ENCODE measurements around the gene COG8. TPM values are rescaled to one million over a fixed set of nuclear protein-coding genes. Genes with fewer than 3 reads are reported as not detected.

Gene COG8
- 10 to 100 TPM; 21.7 to 22.8 TPM for total RNA-seq
- total RNA-seq: 16.8 to 30.8 reads per million in 2 donors

GRCh38 chr16:69339289-69340094 lies at the start of gene COG8, which contains the start of gene NIP7:
Gene COG8 (minus strand): TSS chr16:69339564. CDS start chr16:69339552, 12 bp downstream.
Gene NIP7 (plus strand): TSS chr16:69339772. CDS start chr16:69339830, 58 bp downstream.
- DNase-seq (peak; percentile 78 to 87 (median 85)), ATAC-seq (peak; percentile 88)
- peak within 1 kb of the TSS; percentile 99 for H3K27ac Mint-ChIP-seq
- H3K36me3 Mint-ChIP-seq (ENCODE audit: low read depth): peaks cover 8% of the 10 kb centered on the region
- no peaks in the 10 kb centered on the region for H3K9me3 ChIP-seq (ENCODE audit: control insufficient read depth, low read length, poor library complexity, severe bottlenecking)
- peaks cover 40% of the 10 kb centered on the region for H3K4me1 Mint-ChIP-seq
- peak within 1 kb of the TSS; percentile 100 for H3K4me3 Mint-ChIP-seq
- H3K27me3 Mint-ChIP-seq: no peaks in the 10 kb centered on the region

DNA sequence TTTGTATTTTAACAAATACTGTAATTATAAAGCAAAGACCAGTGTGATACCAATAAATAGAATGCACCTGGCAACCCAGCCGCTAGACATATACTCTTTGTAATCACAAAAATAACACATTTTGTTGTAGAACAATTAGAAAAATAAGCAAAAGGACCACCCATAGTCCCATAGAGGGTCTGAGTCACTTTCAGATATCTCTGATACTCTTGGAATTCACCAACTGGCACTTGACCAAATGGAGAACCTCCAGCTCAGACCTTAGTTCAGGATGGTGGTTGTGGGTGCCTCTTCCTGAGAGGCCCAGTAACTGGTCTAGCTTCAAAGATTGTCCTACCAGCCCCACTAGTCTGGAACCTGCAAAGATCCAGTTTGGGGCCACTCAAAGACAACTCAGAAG lies 47.2 kb upstream of the COG8 start:
- DNase-seq (no peak), ATAC-seq (no peak)
- no peaks in the 10 kb centered on the region for H3K27me3 Mint-ChIP-seq
- peak overlapping the region; percentile 95 for H3K27ac Mint-ChIP-seq
- H3K9me3 ChIP-seq (ENCODE audit: control insufficient read depth, low read length, poor library complexity, severe bottlenecking): no peaks in the 10 kb centered on the region
- H3K36me3 Mint-ChIP-seq (ENCODE audit: low read depth): no peaks in the 10 kb centered on the region
- no peak overlapping the region for H3K4me3 Mint-ChIP-seq
- H3K4me1 Mint-ChIP-seq: peaks cover 14% of the 10 kb centered on the region

GRCh38 chr16:69384974-69385373 lies 45.6 kb upstream of the COG8 start:
- DNase-seq (no peak), ATAC-seq (no peak)
- peak overlapping the region; percentile 92 for H3K4me3 Mint-ChIP-seq
- peaks cover 14% of the 10 kb centered on the region for H3K4me1 Mint-ChIP-seq
- peak overlapping the region; percentile 95 for H3K27ac Mint-ChIP-seq
- no peaks in the 10 kb centered on the region for H3K36me3 Mint-ChIP-seq (ENCODE audit: low read depth)
- H3K27me3 Mint-ChIP-seq: no peaks in the 10 kb centered on the region
- no peaks in the 10 kb centered on the region for H3K9me3 ChIP-seq (ENCODE audit: control insufficient read depth, low read length, poor library complexity, severe bottlenecking)

GRCh38 chr16:69382421-69382820 lies 43.1 kb upstream of the COG8 start:
- DNase-seq: no peak
- H3K9me3 ChIP-seq (ENCODE audit: control insufficient read depth, low read length, poor library complexity, severe bottlenecking): no peaks in the 10 kb centered on the region
- Mint-ChIP-seq H3K27me3 (no peaks in the 10 kb centered on the region), H3K4me3 (no peak overlapping the region), H3K4me1 (peaks cover 24% of the 10 kb centered on the region), H3K27ac (peak overlapping the region; percentile 95), H3K36me3 (ENCODE audit: low read depth) (peaks cover 5% of the 10 kb centered on the region)
- ATAC-seq: no peak

DNA sequence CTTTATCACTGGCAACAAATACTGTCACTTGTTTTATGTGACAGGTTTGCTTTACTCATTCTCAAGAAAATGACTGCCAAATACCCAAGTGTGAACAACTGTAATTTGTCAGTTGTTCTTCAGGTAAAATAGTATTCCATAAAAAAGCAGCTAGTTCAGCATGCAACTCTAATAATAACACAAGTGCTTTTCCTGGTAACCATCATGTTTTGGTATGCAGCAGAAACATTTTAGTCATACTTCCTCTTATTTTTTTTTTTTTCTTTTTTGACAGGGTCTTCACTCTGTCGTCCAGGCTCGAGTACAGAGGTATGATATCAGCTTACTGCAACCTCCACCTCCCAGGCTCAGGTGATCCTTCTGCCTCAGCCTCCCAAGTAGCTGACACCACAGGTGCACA lies 41.9 kb upstream of the COG8 start:
- Mint-ChIP-seq H3K27ac (no peak overlapping the region), H3K4me1 (peaks cover 24% of the 10 kb centered on the region), H3K36me3 (ENCODE audit: low read depth) (peaks cover 5% of the 10 kb centered on the region), H3K4me3 (peak overlapping the region; percentile 43), H3K27me3 (no peaks in the 10 kb centered on the region)
- no peaks in the 10 kb centered on the region for H3K9me3 ChIP-seq (ENCODE audit: control insufficient read depth, low read length, poor library complexity, severe bottlenecking)
- DNase-seq (no peak), ATAC-seq (no peak)

- peaks cover 5% of the 10 kb centered on the region for H3K36me3 Mint-ChIP-seq (ENCODE audit: low read depth)
- H3K9me3 ChIP-seq (ENCODE audit: control insufficient read depth, low read length, poor library complexity, severe bottlenecking): no peaks in the 10 kb centered on the region
- H3K4me1 Mint-ChIP-seq: peaks cover 10% of the 10 kb centered on the region
- no peak for DNase-seq
- peak overlapping the region; percentile 54 for H3K27ac Mint-ChIP-seq
- ATAC-seq: no peak
- H3K4me3 Mint-ChIP-seq: no peak overlapping the region
- no peaks in the 10 kb centered on the region for H3K27me3 Mint-ChIP-seq
Measured at GRCh38 chr16:69378760-69379159, 39.4 kb upstream of the COG8 start.

GRCh38 chr16:69378036-69378435 lies 38.7 kb upstream of the COG8 start:
- no peaks in the 10 kb centered on the region for H3K9me3 ChIP-seq (ENCODE audit: control insufficient read depth, low read length, poor library complexity, severe bottlenecking)
- peaks cover 10% of the 10 kb centered on the region for H3K4me1 Mint-ChIP-seq
- no peak for DNase-seq
- H3K27me3 Mint-ChIP-seq: no peaks in the 10 kb centered on the region
- no peak for ATAC-seq
- peaks cover 5% of the 10 kb centered on the region for H3K36me3 Mint-ChIP-seq (ENCODE audit: low read depth)
- peak overlapping the region; percentile 54 for H3K27ac Mint-ChIP-seq
- no peak overlapping the region for H3K4me3 Mint-ChIP-seq

DNA sequence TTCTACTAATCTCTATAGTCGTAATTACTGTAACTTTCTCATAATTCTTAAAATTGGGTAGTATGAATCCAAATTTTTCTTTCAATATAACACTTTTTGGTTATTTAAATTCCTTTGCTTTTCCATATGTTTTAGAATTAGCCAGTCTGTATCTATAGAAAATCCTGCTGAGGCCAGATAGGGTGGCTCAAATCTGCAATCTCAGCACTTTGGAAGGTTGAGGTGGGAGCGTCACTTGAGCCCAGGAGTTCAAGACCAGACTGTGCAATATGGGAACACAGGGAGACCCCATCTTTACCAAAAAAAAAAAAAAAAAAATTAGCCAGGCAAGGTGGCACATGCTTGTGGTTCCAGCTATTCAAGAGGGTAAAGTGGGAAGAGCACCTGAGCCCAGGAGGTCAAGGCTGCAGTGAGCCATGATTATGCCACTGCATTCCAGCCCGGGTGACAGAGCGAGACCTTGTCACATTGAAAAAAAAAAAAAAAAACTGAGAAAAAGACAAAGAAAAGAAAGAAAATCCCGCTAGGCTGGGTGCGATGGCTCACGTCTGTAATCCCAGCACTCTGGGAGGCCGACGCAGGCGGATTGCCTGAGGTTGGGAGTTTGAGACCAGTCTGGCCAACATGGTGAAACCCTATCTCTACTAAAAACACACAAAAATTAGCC lies 37.2 kb upstream of the COG8 start:
- Mint-ChIP-seq H3K27me3 (no peaks in the 10 kb centered on the region), H3K4me3 (no peak overlapping the region), H3K27ac (peak overlapping the region; percentile 81), H3K36me3 (ENCODE audit: low read depth) (peaks cover 5% of the 10 kb centered on the region), H3K4me1 (peaks cover 11% of the 10 kb centered on the region)
- H3K9me3 ChIP-seq (ENCODE audit: control insufficient read depth, low read length, poor library complexity, severe bottlenecking): no peaks in the 10 kb centered on the region
- DNase-seq (no peak), ATAC-seq (no peak)

DNA sequence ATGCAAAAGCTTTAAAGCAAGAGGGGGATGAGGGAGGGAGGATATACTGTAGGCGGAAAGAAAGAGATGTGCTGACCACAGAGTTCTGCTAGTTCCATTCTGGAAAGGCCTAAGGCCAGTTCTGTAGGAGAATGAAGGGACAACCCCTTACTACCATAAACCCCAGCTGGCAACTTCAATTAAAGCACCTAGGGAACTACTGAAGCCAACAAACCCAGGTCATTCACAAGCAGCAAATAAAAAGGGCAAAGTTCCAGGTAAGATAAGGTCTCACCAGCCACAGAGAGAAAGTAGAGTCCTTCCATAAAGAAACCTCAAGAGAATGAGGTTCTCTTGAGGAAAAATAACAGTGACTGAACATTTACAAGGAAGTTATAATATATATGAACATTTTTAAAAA lies 33.7 kb upstream of the COG8 start:
- H3K36me3 Mint-ChIP-seq (ENCODE audit: low read depth): peaks cover 11% of the 10 kb centered on the region
- H3K27me3 Mint-ChIP-seq: no peaks in the 10 kb centered on the region
- no peaks in the 10 kb centered on the region for H3K9me3 ChIP-seq (ENCODE audit: control insufficient read depth, low read length, poor library complexity, severe bottlenecking)
- DNase-seq (no peak), ATAC-seq (no peak)
- no peak overlapping the region for H3K4me3 Mint-ChIP-seq
- H3K27ac Mint-ChIP-seq: no peak overlapping the region
- H3K4me1 Mint-ChIP-seq: peaks cover 15% of the 10 kb centered on the region

DNA sequence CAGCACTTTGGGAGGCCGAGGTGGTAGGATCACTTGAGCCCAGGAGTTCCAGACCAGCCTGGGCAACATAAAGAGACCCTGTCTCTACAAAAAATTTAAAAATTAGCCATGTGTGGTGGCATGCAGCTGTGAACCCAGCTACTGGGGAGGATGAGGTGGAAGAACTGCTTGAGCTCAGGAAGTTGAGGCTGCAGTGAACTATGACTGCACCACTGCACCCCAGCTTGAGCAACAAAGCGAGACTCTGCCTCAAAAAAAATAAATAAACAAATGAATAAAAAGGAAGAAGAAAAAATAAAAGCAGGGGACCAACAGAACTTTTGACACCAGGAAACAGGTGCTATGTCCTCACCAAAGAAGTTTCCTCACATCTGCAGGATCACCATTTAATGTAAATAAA lies 32.2 kb upstream of the COG8 start:
- ATAC-seq (no peak), DNase-seq (no peak)
- Mint-ChIP-seq H3K4me3 (no peak overlapping the region), H3K27me3 (no peaks in the 10 kb centered on the region), H3K36me3 (ENCODE audit: low read depth) (peaks cover 10% of the 10 kb centered on the region), H3K4me1 (peaks cover 12% of the 10 kb centered on the region), H3K27ac (peak overlapping the region; percentile 86)
- no peaks in the 10 kb centered on the region for H3K9me3 ChIP-seq (ENCODE audit: control insufficient read depth, low read length, poor library complexity, severe bottlenecking)

- no peak for DNase-seq
- Mint-ChIP-seq H3K27me3 (no peaks in the 10 kb centered on the region), H3K36me3 (ENCODE audit: low read depth) (peaks cover 10% of the 10 kb centered on the region), H3K27ac (no peak overlapping the region), H3K4me1 (peaks cover 20% of the 10 kb centered on the region), H3K4me3 (no peak overlapping the region)
- no peaks in the 10 kb centered on the region for H3K9me3 ChIP-seq (ENCODE audit: control insufficient read depth, low read length, poor library complexity, severe bottlenecking)
- no peak for ATAC-seq
Measured at GRCh38 chr16:69368866-69369265, 29.5 kb upstream of the COG8 start.

- H3K9me3 ChIP-seq (ENCODE audit: control insufficient read depth, low read length, poor library complexity, severe bottlenecking): no peaks in the 10 kb centered on the region
- DNase-seq (no peak), ATAC-seq (no peak)
- H3K4me1 Mint-ChIP-seq: peaks cover 23% of the 10 kb centered on the region
- H3K4me3 Mint-ChIP-seq: no peak overlapping the region
- no peaks in the 10 kb centered on the region for H3K27me3 Mint-ChIP-seq
- H3K36me3 Mint-ChIP-seq (ENCODE audit: low read depth): peaks cover 10% of the 10 kb centered on the region
- peak overlapping the region; percentile 43 for H3K27ac Mint-ChIP-seq
Measured at GRCh38 chr16:69367980-69368379, 28.6 kb upstream of the COG8 start.

GRCh38 chr16:69366431-69366830 lies 27.1 kb upstream of the COG8 start:
- no peak for DNase-seq
- Mint-ChIP-seq H3K27ac (peak overlapping the region; percentile 51), H3K4me1 (peaks cover 29% of the 10 kb centered on the region), H3K4me3 (peak overlapping the region; percentile 12), H3K27me3 (no peaks in the 10 kb centered on the region), H3K36me3 (ENCODE audit: low read depth) (peaks cover 14% of the 10 kb centered on the region)
- ATAC-seq: no peak
- H3K9me3 ChIP-seq (ENCODE audit: control insufficient read depth, low read length, poor library complexity, severe bottlenecking): no peaks in the 10 kb centered on the region

Measured in T-helper 17 cell (primary cell).